ENCODE measurements around the gene POSTN. TPM values are rescaled to one million over a fixed set of nuclear protein-coding genes. Genes with fewer than 3 reads are reported as not detected.
A peak's percentile ranks its signal among the peaks of the same experiment; 100 is the strongest.
"Not testable (repeated sequence)": the region's sequence is repeated elsewhere in the genome, so short reads cannot be mapped to it uniquely, and the experiment has no call there.

Gene POSTN
- total and polyA plus RNA-seq, 2 of the 4 experiments (the other 2 are of a cell fraction), result 32.6 to 44.7 TPM

- ChIA-PET CTCF (no interaction called here), POLR2A (ENCODE audit: unreplicated experiment) (no interaction called here)
- Histone ChIP-seq H2AK9ac (replicated peaks; ENCODE audit: low read depth, low read length, poor library complexity) (no peak overlapping the region), H3K4me1 (ENCODE audit: control insufficient read depth, insufficient read depth, low read length) (no peaks in the 10 kb centered on the region), H4K5ac (ENCODE audit: low read depth, low read length) (no peak overlapping the region), H3K18ac (ENCODE audit: low read depth, low read length) (no peak overlapping the region), H4K91ac (ENCODE audit: insufficient read depth, low read depth, low read length) (no peak overlapping the region), H3K4me3 (ENCODE audit: insufficient read depth, low read depth, low read length) (no peak overlapping the region), H3K4ac (ENCODE audit: low read depth, low read length) (no peak overlapping the region), H3K36me3 (ENCODE audit: control insufficient read depth, insufficient read depth, low read length) (no peaks in the 10 kb centered on the region), H3K14ac (replicated peaks; ENCODE audit: low read depth, low read length) (no peak overlapping the region), H2BK120ac (ENCODE audit: low read depth, low read length) (no peak overlapping the region), H2BK20ac (ENCODE audit: low read depth, low read length) (no peak overlapping the region), H3K9ac (ENCODE audit: low read depth, low read length) (no peak overlapping the region), H3K4me2 (ENCODE audit: low read depth, low read length) (no peak overlapping the region), H3K56ac (ENCODE audit: extremely low read depth, insufficient read depth, low read length) (no peak overlapping the region), H2AK5ac (ENCODE audit: low read depth, low read length) (no peak overlapping the region), H4K20me1 (ENCODE audit: insufficient read depth, low read length) (no peaks in the 10 kb centered on the region), H3K9me1 (ENCODE audit: insufficient read depth, low read length) (no peaks in the 10 kb centered on the region), H4K8ac (ENCODE audit: low read depth in 2 of 2, low read length in 2 of 2) (no peak overlapping the region), H3K79me1 (ENCODE audit: low read depth in 1 of 2, low read length in 2 of 2) (no peaks in the 10 kb centered on the region), H2AFZ (replicated peaks; ENCODE audit: low read length, poor library complexity) (no peak overlapping the region), H3K9me3 (ENCODE audit: control insufficient read depth, insufficient read depth, low read length) (no peaks in the 10 kb centered on the region; the same call in 1 of the 2 replicates), H3K27ac (ENCODE audit: insufficient read depth, low read length) (no peak overlapping the region), H3K23ac (ENCODE audit: low read depth, low read length) (no peak overlapping the region), H3K27me3 (ENCODE audit: control insufficient read depth, insufficient read depth, low read length) (no peaks in the 10 kb centered on the region), H2BK15ac (ENCODE audit: low read depth, low read length) (no peak overlapping the region), H2BK5ac (ENCODE audit: low read depth, low read length, poor library complexity, severe bottlenecking) (no peak overlapping the region)
- TF ChIP-seq RAD21 (IDR thresholded peaks at IDR 0.05; ENCODE audit: low read length), result no peak
- TF ChIP-seq MAFK (IDR thresholded peaks at IDR 0.05; ENCODE audit: low read depth, low read length), result no peak
- no peak for TF ChIP-seq FOS (IDR thresholded peaks at IDR 0.05; ENCODE audit: low read depth, low read length)
- 0 out of 2 replicates have a peak, but pooled peaks have one; percentile 4 for TF ChIP-seq CEBPB (IDR thresholded peaks at IDR 0.05; ENCODE audit: low read depth, low read length)
- no peak for TF ChIP-seq CHD1 (IDR thresholded peaks at IDR 0.05; ENCODE audit: low read depth, low read length)
- TF ChIP-seq RFX5 (IDR thresholded peaks at IDR 0.05; ENCODE audit: low read depth, low read length), result no peak
- TF ChIP-seq, protein P1, sequence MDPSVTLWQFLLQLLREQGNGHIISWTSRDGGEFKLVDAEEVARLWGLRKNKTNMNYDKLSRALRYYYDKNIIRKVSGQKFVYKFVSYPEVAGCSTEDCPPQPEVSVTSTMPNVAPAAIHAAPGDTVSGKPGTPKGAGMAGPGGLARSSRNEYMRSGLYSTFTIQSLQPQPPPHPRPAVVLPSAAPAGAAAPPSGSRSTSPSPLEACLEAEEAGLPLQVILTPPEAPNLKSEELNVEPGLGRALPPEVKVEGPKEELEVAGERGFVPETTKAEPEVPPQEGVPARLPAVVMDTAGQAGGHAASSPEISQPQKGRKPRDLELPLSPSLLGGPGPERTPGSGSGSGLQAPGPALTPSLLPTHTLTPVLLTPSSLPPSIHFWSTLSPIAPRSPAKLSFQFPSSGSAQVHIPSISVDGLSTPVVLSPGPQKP (IDR thresholded peaks at IDR 0.05; ENCODE audit: borderline replicate concordance, low read depth, low read length), result no peak
- no TSS peak for BruUV-seq (replicated peaks)
- in situ Hi-C loops (cut with MboI; ENCODE audit: low sequenced_read_pairs) (no loop called here), intact Hi-C loops (cut with micrococcal nuclease) (no loop called here), dilution Hi-C loops (cut with HindIII; ENCODE audit: low sequenced_read_pairs, unreplicated experiment) (no loop called here)
- WGBS, 2 experiments (ENCODE audit: extremely low coverage in 2 of 2, insufficient read length in 1 of 2), result no CpG with 5 or more reads among the region's 3 CpGs
- ATAC-seq (ENCODE audit: low read depth), result no peak
- DNase-seq, result no peak
Observed at GRCh38 chr13:37560526-37560925, 38.0 kb downstream of the POSTN start.

GRCh38 chr13:37558766-37559165, 39.8 kb downstream of the POSTN start:
- H3K14ac ChIP-seq (replicated peaks; ENCODE audit: low read depth, low read length); DNase-seq; H3K4me1 ChIP-seq (ENCODE audit: control insufficient read depth, insufficient read depth, low read length); H3K27me3 ChIP-seq (ENCODE audit: control insufficient read depth, insufficient read depth, low read length); H3K56ac ChIP-seq (ENCODE audit: extremely low read depth, insufficient read depth, low read length); H3K27ac ChIP-seq (ENCODE audit: insufficient read depth, low read length); dilution Hi-C loops (cut with HindIII; ENCODE audit: low sequenced_read_pairs, unreplicated experiment); intact Hi-C loops (cut with micrococcal nuclease); H3K79me1 ChIP-seq (ENCODE audit: low read depth in 1 of 2, low read length in 2 of 2); H3K23ac ChIP-seq (ENCODE audit: low read depth, low read length); H4K8ac ChIP-seq (ENCODE audit: low read depth in 2 of 2, low read length in 2 of 2); H4K91ac ChIP-seq (ENCODE audit: insufficient read depth, low read depth, low read length); H2AK5ac ChIP-seq (ENCODE audit: low read depth, low read length); H2AFZ ChIP-seq (replicated peaks; ENCODE audit: low read length, poor library complexity); H3K18ac ChIP-seq (ENCODE audit: low read depth, low read length); BruUV-seq (replicated peaks); H4K20me1 ChIP-seq (ENCODE audit: insufficient read depth, low read length); H2AK9ac ChIP-seq (replicated peaks; ENCODE audit: low read depth, low read length, poor library complexity); H2BK20ac ChIP-seq (ENCODE audit: low read depth, low read length); H3K36me3 ChIP-seq (ENCODE audit: control insufficient read depth, insufficient read depth, low read length); ATAC-seq (ENCODE audit: low read depth); H2BK120ac ChIP-seq (ENCODE audit: low read depth, low read length); H3K4me3 ChIP-seq (ENCODE audit: insufficient read depth, low read depth, low read length); H3K4me2 ChIP-seq (ENCODE audit: low read depth, low read length); H3K9me1 ChIP-seq (ENCODE audit: insufficient read depth, low read length); in situ Hi-C loops (cut with MboI; ENCODE audit: low sequenced_read_pairs); H4K5ac ChIP-seq (ENCODE audit: low read depth, low read length); H3K4ac ChIP-seq (ENCODE audit: low read depth, low read length); POLR2A ChIA-PET (ENCODE audit: unreplicated experiment); CTCF ChIA-PET; H2BK15ac ChIP-seq (ENCODE audit: low read depth, low read length); H2BK5ac ChIP-seq (ENCODE audit: low read depth, low read length, poor library complexity, severe bottlenecking); H3K9me3 ChIP-seq (ENCODE audit: control insufficient read depth, insufficient read depth, low read length); H3K9ac ChIP-seq (ENCODE audit: low read depth, low read length): not testable (repeated sequence)
- no CpG with 5 or more reads among the region's 5 CpGs for WGBS, 2 experiments (ENCODE audit: extremely low coverage in 2 of 2, insufficient read length in 1 of 2)
